ENCODE data around the gene KRTAP5-6. TPM values are rescaled to one million over a fixed set of nuclear protein-coding genes. Genes with fewer than 3 reads are reported as not detected.

KRTAP5-6 gene, protein sequence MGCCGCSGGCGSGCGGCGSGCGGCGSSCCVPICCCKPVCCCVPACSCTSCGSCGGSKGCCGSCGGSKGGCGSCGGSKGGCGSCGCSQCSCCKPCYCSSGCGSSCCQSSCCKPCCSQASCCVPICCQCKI
- not detected in 2 replicates for polyA plus RNA-seq (2012; rRNA removed)
- not detected in 2 replicates for polyA plus RNA-seq (2012; cell fraction: cytosol; rRNA removed)
- polyA plus RNA-seq (2012; cell fraction: nucleus; rRNA removed): not detected in 2 replicates

DNA sequence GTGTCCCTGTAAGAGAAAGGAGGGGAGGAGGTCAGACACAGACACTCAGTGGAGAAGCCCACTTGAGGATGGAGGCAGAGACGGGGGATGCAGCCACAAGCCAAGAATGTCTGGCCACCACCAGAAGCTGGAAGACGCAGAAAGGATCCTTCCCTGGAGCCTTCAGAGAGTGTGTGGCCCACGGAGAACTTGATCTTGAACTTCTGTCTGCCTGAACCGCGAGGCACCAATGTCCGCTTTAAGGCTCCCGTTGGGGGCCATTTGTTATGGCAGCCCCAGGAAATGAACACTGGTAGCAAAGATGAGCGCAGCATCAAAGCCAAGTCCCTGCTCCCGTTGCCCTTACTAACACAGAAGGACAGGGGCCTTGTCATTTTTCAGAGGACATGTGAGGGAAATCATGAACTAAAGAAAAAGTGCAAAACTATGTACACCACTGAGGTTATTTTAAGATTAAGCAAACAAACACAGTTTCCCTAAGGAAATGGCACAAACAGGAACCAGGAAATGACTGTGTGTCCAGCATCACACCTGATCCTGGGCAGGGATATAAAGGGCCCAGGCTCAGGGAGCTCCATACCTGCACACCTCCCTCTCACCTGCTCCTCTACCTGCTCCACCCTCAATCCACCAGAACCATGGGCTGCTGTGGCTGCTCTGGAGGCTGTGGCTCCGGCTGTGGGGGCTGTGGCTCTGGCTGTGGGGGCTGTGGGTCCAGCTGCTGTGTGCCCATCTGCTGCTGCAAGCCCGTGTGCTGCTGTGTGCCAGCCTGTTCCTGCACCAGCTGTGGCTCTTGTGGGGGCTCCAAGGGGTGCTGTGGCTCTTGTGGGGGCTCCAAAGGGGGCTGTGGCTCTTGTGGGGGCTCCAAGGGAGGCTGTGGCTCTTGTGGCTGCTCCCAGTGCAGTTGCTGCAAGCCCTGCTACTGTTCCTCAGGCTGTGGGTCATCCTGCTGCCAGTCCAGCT lies at the start of gene KRTAP5-6:
Gene KRTAP5-6 (plus strand): TSS at position 588 of the 963 bp plus-strand sequence. CDS start 51 bp downstream, at position 639.
- Histone ChIP-seq H3K79me2 (ENCODE audit: insufficient read depth) (no peaks in the 10 kb centered on the region), H3K36me3 (replicated peaks in 1 of 2; ENCODE audit: control insufficient read depth in 1 of 2, insufficient read depth in 2 of 2, low read length in 1 of 2) (no peaks in the 10 kb centered on the region), H3K4me2 (no peak within 1 kb of the TSS), H3K27me3 (ENCODE audit: insufficient read depth) (no peaks in the 10 kb centered on the region; the same call in 1 of the 2 replicates), H3F3A (replicated peaks; ENCODE audit: insufficient read depth) (no peaks in the 10 kb centered on the region), H2AFZ (ENCODE audit: low read depth) (no peak within 1 kb of the TSS), H3K9me2 (no peaks in the 10 kb centered on the region), H3K9ac (no peak within 1 kb of the TSS), H3K27ac (ENCODE audit: low read depth in 2 of 2, low read length in 1 of 2) (no peak within 1 kb of the TSS), H4K20me1 (ENCODE audit: insufficient read depth) (no peaks in the 10 kb centered on the region), H3K9me3 (no peaks in the 10 kb centered on the region), H3K4me1 (ENCODE audit: control insufficient read depth in 1 of 2, insufficient read depth in 2 of 2, low read depth in 1 of 2, low read length in 1 of 2) (peaks cover 6 to 13% of the 10 kb centered on the region in 2 experiments; a peak in 2 of 4 replicates), H3K4me3 (ENCODE audit: low read depth in 2 of 2, low read length in 1 of 2) (no peak within 1 kb of the TSS)
- TF ChIP-seq, protein P1, sequence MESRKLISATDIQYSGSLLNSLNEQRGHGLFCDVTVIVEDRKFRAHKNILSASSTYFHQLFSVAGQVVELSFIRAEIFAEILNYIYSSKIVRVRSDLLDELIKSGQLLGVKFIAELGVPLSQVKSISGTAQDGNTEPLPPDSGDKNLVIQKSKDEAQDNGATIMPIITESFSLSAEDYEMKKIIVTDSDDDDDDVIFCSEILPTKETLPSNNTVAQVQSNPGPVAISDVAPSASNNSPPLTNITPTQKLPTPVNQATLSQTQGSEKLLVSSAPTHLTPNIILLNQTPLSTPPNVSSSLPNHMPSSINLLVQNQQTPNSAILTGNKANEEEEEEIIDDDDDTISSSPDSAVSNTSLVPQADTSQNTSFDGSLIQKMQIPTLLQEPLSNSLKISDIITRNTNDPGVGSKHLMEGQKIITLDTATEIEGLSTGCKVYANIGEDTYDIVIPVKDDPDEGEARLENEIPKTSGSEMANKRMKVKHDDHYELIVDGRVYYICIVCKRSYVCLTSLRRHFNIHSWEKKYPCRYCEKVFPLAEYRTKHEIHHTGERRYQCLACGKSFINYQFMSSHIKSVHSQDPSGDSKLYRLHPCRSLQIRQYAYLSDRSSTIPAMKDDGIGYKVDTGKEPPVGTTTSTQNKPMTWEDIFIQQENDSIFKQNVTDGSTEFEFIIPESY (IDR thresholded peaks at IDR 0.05; ENCODE audit: borderline replicate concordance, low read depth): no peak
- no peak for TF ChIP-seq RAD21 (IDR thresholded peaks at IDR 0.05; ENCODE audit: low read length)
- TF ChIP-seq FOSL2 (IDR thresholded peaks at IDR 0.05; ENCODE audit: borderline replicate concordance, low read depth): no peak
- TF ChIP-seq EZH2phosphoT487 (IDR thresholded peaks at IDR 0.05; ENCODE audit: borderline replicate concordance, low read depth): no peak
- TF ChIP-seq, protein P2, sequence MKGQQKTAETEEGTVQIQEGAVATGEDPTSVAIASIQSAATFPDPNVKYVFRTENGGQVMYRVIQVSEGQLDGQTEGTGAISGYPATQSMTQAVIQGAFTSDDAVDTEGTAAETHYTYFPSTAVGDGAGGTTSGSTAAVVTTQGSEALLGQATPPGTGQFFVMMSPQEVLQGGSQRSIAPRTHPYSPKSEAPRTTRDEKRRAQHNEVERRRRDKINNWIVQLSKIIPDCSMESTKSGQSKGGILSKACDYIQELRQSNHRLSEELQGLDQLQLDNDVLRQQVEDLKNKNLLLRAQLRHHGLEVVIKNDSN (IDR thresholded peaks at IDR 0.05; ENCODE audit: borderline replicate concordance, low read depth): no peak
- TF ChIP-seq POLR2AphosphoS5 (IDR thresholded peaks at IDR 0.05; ENCODE audit: low read depth, low read length): no peak
- TF ChIP-seq SIN3A (IDR thresholded peaks at IDR 0.05; ENCODE audit: borderline replicate concordance, low read depth, low read length): no peak
- no peak for TF ChIP-seq EP300 (IDR thresholded peaks at IDR 0.05; ENCODE audit: borderline replicate concordance in 1 of 2, low read depth in 1 of 2, low read length in 1 of 2)
- TF ChIP-seq FOXJ3 (CRISPR knock-in tag; IDR thresholded peaks at IDR 0.05): no peak
- TF ChIP-seq, protein P3, sequence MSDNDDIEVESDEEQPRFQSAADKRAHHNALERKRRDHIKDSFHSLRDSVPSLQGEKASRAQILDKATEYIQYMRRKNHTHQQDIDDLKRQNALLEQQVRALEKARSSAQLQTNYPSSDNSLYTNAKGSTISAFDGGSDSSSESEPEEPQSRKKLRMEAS (IDR thresholded peaks at IDR 0.05; ENCODE audit: low read depth): no peak
- no peak for TF ChIP-seq RFX5 (IDR thresholded peaks at IDR 0.05; ENCODE audit: low read length)
- TF ChIP-seq, protein P4, sequence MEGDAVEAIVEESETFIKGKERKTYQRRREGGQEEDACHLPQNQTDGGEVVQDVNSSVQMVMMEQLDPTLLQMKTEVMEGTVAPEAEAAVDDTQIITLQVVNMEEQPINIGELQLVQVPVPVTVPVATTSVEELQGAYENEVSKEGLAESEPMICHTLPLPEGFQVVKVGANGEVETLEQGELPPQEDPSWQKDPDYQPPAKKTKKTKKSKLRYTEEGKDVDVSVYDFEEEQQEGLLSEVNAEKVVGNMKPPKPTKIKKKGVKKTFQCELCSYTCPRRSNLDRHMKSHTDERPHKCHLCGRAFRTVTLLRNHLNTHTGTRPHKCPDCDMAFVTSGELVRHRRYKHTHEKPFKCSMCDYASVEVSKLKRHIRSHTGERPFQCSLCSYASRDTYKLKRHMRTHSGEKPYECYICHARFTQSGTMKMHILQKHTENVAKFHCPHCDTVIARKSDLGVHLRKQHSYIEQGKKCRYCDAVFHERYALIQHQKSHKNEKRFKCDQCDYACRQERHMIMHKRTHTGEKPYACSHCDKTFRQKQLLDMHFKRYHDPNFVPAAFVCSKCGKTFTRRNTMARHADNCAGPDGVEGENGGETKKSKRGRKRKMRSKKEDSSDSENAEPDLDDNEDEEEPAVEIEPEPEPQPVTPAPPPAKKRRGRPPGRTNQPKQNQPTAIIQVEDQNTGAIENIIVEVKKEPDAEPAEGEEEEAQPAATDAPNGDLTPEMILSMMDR (IDR thresholded peaks at IDR 0.05): no peak
- TF ChIP-seq TEAD4 (IDR thresholded peaks at IDR 0.05; ENCODE audit: borderline replicate concordance, insufficient read depth): no peak
- TF ChIP-seq, protein P5, sequence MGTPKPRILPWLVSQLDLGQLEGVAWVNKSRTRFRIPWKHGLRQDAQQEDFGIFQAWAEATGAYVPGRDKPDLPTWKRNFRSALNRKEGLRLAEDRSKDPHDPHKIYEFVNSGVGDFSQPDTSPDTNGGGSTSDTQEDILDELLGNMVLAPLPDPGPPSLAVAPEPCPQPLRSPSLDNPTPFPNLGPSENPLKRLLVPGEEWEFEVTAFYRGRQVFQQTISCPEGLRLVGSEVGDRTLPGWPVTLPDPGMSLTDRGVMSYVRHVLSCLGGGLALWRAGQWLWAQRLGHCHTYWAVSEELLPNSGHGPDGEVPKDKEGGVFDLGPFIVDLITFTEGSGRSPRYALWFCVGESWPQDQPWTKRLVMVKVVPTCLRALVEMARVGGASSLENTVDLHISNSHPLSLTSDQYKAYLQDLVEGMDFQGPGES (IDR thresholded peaks at IDR 0.05; ENCODE audit: low read depth, low read length): no peak
- TF ChIP-seq, protein P6, sequence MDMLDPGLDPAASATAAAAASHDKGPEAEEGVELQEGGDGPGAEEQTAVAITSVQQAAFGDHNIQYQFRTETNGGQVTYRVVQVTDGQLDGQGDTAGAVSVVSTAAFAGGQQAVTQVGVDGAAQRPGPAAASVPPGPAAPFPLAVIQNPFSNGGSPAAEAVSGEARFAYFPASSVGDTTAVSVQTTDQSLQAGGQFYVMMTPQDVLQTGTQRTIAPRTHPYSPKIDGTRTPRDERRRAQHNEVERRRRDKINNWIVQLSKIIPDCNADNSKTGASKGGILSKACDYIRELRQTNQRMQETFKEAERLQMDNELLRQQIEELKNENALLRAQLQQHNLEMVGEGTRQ (IDR thresholded peaks at IDR 0.05; ENCODE audit: borderline replicate concordance, low read depth, low read length): no peak
- no peak for TF ChIP-seq SMC3 (IDR thresholded peaks at IDR 0.05; ENCODE audit: low read depth, low read length)
- ChIA-PET CTCF (interaction anchor here (0.8 to 7.0 kb wide), 6 partner anchors 9 to 454 kb away, joined by 3 to 72 read pairs (median 4); partner anchors contain the start of gene SYT8), POLR2A (interaction anchor here (0.6 to 1.2 kb wide), 2 partner anchors 44 to 137 kb away, joined by 3 read pairs; no protein-coding TSS in a partner anchor)
- WGBS (ENCODE audit: low lambda C conversion rate): 46% methylated on average over 8 of the region's 11 CpGs
- no peak for DNase-seq
